PFSK-1 (cell line): ENCODE measurements around the gene NDFIP2.

Source experiments
- FOXP2 ChIP-seq: optimal IDR thresholded peaks from 2 replicates; pipeline ENCODE3; 2011; ENCODE audit warnings: borderline replicate concordance, control low read depth, inconsistent platforms; ENCODE audit not compliant: insufficient read depth; ENCODE audit errors: extremely low read length, extremely low read depth
- POLR2AphosphoS5 ChIP-seq: IDR thresholded peaks from 2 replicates; pipeline ENCODE4 v1.6.1; 2012; ENCODE audit warnings: low read depth, mild to moderate bottlenecking, control low read depth, low read length, moderate library complexity
- SIN3A ChIP-seq: IDR thresholded peaks from 2 replicates; pipeline ENCODE4 v1.6.1; 2012; ENCODE audit warnings: mild to moderate bottlenecking, low read length, moderate library complexity, borderline replicate concordance; ENCODE audit not compliant: insufficient read depth
- TAF1 ChIP-seq: IDR thresholded peaks from 2 replicates; pipeline ENCODE4 v1.6.1; 2012; ENCODE audit warnings: low read length, control low read depth, borderline replicate concordance; ENCODE audit not compliant: insufficient read depth
- TF ChIP-seq, protein P1 (sequence below), 2 experiments: IDR thresholded peaks; 2 replicates each; pipeline versions ENCODE4 v1.6.1 to v1.8.0; 2011 to 2012; ENCODE audit warnings: low read depth in 2 of 2, low read length in 2 of 2, control low read depth in 1 of 2, inconsistent platforms in 1 of 2, mild to moderate bottlenecking in 1 of 2, moderate library complexity in 1 of 2; ENCODE audit not compliant: insufficient read depth in 1 of 2

Gene NDFIP2

DNA sequence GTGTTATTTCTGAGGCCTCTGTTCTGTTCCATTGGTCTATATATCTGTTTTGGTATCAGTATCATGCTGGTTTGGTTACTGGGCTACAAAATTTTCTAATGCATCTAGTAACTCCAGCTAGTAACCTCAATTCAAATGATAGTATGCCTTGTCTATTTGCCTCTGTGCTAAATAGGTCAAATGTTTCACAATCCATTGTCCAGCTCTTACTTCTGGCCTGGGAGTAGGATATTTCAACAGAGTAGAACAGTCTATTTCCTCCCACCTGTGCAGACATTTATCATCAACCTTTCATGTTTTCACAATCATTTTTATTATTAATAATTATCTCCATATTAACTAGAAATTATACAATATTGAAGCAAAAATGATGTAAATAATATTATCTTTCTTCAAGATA is 18.1 kb upstream of the NDFIP2 start:
- TF ChIP-seq POLR2AphosphoS5 = no peak

DNA sequence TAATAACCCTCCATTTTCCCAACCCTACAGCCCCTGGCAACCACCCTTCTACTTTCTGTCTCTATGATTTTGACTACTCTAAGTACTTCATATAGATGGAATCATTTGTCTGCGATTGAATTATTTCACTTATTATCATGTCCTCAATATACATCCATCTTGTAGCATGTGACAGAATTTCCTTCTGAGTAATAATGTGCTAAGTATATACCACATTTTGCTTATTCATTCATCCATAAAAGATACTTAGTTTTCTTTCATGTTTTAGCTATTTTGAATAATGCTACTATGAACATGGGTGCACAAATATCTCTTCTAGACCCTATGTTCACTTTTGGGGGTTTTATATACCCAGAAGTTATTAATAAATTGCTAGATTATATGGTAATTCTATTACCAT is 17.4 kb upstream of the NDFIP2 start:
- TF ChIP-seq SIN3A = no peak
- TF ChIP-seq FOXP2 = no peak
- TF ChIP-seq TAF1 = no peak
- TF ChIP-seq, protein P1, sequence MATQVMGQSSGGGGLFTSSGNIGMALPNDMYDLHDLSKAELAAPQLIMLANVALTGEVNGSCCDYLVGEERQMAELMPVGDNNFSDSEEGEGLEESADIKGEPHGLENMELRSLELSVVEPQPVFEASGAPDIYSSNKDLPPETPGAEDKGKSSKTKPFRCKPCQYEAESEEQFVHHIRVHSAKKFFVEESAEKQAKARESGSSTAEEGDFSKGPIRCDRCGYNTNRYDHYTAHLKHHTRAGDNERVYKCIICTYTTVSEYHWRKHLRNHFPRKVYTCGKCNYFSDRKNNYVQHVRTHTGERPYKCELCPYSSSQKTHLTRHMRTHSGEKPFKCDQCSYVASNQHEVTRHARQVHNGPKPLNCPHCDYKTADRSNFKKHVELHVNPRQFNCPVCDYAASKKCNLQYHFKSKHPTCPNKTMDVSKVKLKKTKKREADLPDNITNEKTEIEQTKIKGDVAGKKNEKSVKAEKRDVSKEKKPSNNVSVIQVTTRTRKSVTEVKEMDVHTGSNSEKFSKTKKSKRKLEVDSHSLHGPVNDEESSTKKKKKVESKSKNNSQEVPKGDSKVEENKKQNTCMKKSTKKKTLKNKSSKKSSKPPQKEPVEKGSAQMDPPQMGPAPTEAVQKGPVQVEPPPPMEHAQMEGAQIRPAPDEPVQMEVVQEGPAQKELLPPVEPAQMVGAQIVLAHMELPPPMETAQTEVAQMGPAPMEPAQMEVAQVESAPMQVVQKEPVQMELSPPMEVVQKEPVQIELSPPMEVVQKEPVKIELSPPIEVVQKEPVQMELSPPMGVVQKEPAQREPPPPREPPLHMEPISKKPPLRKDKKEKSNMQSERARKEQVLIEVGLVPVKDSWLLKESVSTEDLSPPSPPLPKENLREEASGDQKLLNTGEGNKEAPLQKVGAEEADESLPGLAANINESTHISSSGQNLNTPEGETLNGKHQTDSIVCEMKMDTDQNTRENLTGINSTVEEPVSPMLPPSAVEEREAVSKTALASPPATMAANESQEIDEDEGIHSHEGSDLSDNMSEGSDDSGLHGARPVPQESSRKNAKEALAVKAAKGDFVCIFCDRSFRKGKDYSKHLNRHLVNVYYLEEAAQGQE (IDR thresholded peaks at IDR 0.05; ENCODE audit: insufficient read depth in 1 of 2, low read depth in 2 of 2, low read length in 2 of 2) = no peak
- TF ChIP-seq POLR2AphosphoS5 = no peak

DNA sequence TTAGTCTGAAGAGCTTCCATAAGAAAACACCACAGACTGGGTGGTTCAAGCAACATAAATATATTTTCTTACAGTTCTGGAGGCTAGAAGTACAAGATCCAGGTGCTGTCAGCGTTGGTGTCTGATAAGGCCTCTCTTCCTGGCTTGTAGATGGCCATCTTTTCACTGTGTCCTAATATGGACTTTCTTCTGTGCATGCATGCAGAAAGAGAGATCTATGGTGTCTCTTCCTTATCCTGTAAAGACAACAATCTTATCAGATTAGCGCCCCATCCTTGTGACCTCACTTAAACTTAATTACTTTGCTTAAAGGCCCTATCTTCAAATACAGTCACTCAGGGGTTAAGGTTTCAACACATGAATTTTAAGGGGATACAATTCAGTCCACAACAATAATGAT is 14.1 kb upstream of the NDFIP2 start:
- TF ChIP-seq FOXP2 (no peak), POLR2AphosphoS5 (no peak), TAF1 (no peak), SIN3A (no peak)
- TF ChIP-seq, protein P1 (IDR thresholded peaks at IDR 0.05; ENCODE audit: insufficient read depth in 1 of 2, low read depth in 2 of 2, low read length in 2 of 2) = no peak

DNA sequence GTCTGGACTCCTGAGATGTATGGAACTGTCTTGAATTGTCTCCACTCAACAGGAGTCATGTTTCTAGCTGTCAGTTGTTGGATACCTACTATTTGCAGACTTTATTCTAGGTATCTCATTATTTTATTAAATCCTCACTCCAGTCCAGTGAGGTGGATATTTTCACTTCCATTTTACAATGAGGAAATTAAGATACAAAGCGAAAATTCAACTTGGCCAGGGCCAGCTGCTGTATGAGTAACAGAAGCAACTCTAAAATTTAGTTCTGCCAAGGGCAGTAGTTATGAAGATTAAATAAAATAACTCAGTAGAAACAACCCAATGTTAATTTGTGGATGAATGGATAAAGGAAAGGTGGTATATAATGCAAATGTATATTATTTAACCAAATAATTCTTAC is 12.6 kb upstream of the NDFIP2 start:
- TF ChIP-seq, protein P1 (IDR thresholded peaks at IDR 0.05; ENCODE audit: insufficient read depth in 1 of 2, low read depth in 2 of 2, low read length in 2 of 2) = no peak
- no peak for TF ChIP-seq POLR2AphosphoS5
- TF ChIP-seq TAF1 = no peak
- TF ChIP-seq FOXP2 = no peak

DNA sequence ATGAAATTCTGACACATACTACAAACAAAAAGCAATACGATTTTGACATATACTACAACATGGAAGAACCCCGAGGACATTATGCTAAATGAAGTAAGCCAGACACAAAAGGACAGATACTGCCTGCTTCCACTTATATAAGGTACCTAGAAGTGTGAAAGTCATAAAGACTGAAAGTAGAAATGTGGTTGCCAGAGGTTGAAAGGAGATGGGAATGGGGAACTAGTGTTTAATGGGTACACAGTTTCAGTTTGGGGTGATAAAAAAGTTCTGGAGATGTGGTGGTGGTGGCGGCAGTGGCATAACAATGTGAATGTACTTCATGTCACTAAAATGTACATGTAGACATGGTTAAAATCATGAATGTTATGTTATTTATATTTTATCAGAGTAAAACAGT is 12.1 kb upstream of the NDFIP2 start:
- TF ChIP-seq POLR2AphosphoS5 (no peak), FOXP2 (no peak), TAF1 (no peak), SIN3A (no peak)
- TF ChIP-seq, protein P1 (IDR thresholded peaks at IDR 0.05; ENCODE audit: insufficient read depth in 1 of 2, low read depth in 2 of 2, low read length in 2 of 2) = no peak

DNA sequence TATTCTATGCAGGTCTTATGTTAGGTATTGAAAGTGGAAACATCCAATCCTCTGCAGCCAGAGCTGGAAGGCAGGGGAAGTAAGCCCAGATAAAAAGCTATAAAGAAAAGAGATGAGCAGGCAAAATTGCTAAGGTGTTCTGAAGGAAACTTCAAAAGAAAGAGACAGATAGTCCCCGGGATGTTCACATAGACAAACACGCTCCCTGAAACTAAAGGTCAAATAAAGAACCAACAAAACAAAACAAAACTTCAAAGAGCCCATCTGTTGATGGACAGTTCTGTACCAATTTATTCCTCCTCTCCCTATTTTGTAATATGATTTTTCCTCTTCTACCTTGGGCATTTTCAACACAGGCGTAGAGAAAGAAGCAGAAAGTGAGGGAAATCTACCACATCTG is 11.3 kb upstream of the NDFIP2 start:
- TF ChIP-seq SIN3A (no peak), POLR2AphosphoS5 (no peak)
- TF ChIP-seq, protein P1 (IDR thresholded peaks at IDR 0.05; ENCODE audit: insufficient read depth in 1 of 2, low read depth in 2 of 2, low read length in 2 of 2) = no peak
